HG03060 (cell line): ENCODE measurements around the gene PLEKHA4.

Source experiments
- ATAC-seq: cut with Tn5 transposase; IDR thresholded peaks from one replicate; pipeline ENCODE4 v1.9.1; 2021; ENCODE audit warnings: low read depth, moderate number of reproducible peaks; ENCODE audit not compliant: unreplicated experiment

PLEKHA4 gene

GRCh38 chr19:48835734-48836088 is 32.7 kb downstream of the PLEKHA4 start:
- peak; percentile 57 for ATAC-seq

- no peak for ATAC-seq
These were observed 34.4 kb downstream of the PLEKHA4 start for GRCh38 chr19:48833977-48834376.

- no peak for ATAC-seq
These were observed 35.4 kb downstream of the PLEKHA4 start for GRCh38 chr19:48833049-48833448.

- ATAC-seq: no peak
These were observed 37.5 kb downstream of the PLEKHA4 start for GRCh38 chr19:48830965-48831364.

GRCh38 chr19:48830088-48830487 is 38.3 kb downstream of the PLEKHA4 start:
- no peak for ATAC-seq

- no peak for ATAC-seq
These were observed 41.8 kb downstream of the PLEKHA4 start for GRCh38 chr19:48826606-48827020.

- ATAC-seq: no peak
These were observed 45.9 kb downstream of the PLEKHA4 start for GRCh38 chr19:48822514-48822913.

GRCh38 chr19:48821633-48822032 is 46.8 kb downstream of the PLEKHA4 start:
- no peak for ATAC-seq

GRCh38 chr19:48819366-48819816 is 49.0 kb downstream of the PLEKHA4 start:
- no peak for ATAC-seq

GRCh38 chr19:48818234-48818820 is 50.1 kb downstream of the PLEKHA4 start:
- no peak for ATAC-seq

GRCh38 chr19:48817585-48818124 is 50.8 kb downstream of the PLEKHA4 start:
- ATAC-seq: no peak

GRCh38 chr19:48815870-48816501 is 52.4 kb downstream of the PLEKHA4 start:
- ATAC-seq: no peak

- ATAC-seq: no peak
These were observed 53.5 kb downstream of the PLEKHA4 start for GRCh38 chr19:48814895-48815294.

- no peak for ATAC-seq
These were observed 55.1 kb downstream of the PLEKHA4 start for GRCh38 chr19:48813123-48813913.

- ATAC-seq: no peak
These were observed 56.1 kb downstream of the PLEKHA4 start for GRCh38 chr19:48812094-48812929.

GRCh38 chr19:48810151-48810550 is 58.3 kb downstream of the PLEKHA4 start:
- ATAC-seq: no peak

GRCh38 chr19:48807590-48808308 is 60.7 kb downstream of the PLEKHA4 start:
- ATAC-seq: no peak

- no peak for ATAC-seq
These were observed 61.4 kb downstream of the PLEKHA4 start for GRCh38 chr19:48806818-48807589.

GRCh38 chr19:48806518-48806817 is 61.9 kb downstream of the PLEKHA4 start:
- ATAC-seq: no peak
